H9 (cell line): Measurements from ENCODE around the gene CDK5R2. TPM values are rescaled to one million over a fixed set of nuclear protein-coding genes. Genes with fewer than 3 reads are reported as not detected.

Source experiments
- DNase-seq: peaks from one replicate; pipeline ENCODE4 v3.0.0-alpha.2; 2017
- H2AFZ ChIP-seq: one replicate; pipeline ENCODE4 v1.6.1; 2013; ENCODE audit warnings: mild to moderate bottlenecking, low read length, control low read depth, moderate library complexity
- H2AK5ac ChIP-seq: 2 replicates; pipeline ENCODE4 v1.6.1; 2013; ENCODE audit warnings: low read length, control low read depth, mixed read lengths; ENCODE audit not compliant: insufficient read length
- H2BK120ac ChIP-seq: one replicate; pipeline ENCODE4 v1.6.1; 2013; ENCODE audit warnings: low read depth, mild to moderate bottlenecking, low read length, control low read depth, inconsistent platforms; ENCODE audit not compliant: poor library complexity, severe bottlenecking
- H2BK12ac ChIP-seq: 2 replicates; pipeline ENCODE4 v1.6.1; 2013; ENCODE audit warnings: low read length, control low read depth, mixed read lengths, low read depth; ENCODE audit not compliant: insufficient read length
- H2BK15ac ChIP-seq: 2 replicates; pipeline ENCODE4 v1.6.1; 2013; ENCODE audit warnings: low read depth, low read length, control low read depth
- H2BK20ac ChIP-seq: one replicate; pipeline ENCODE4 v1.6.1; 2013; ENCODE audit warnings: low read depth, mild to moderate bottlenecking, low read length, control low read depth, inconsistent platforms; ENCODE audit not compliant: poor library complexity, severe bottlenecking
- H2BK5ac ChIP-seq: 2 replicates; pipeline ENCODE4 v1.6.1; 2013; ENCODE audit warnings: low read length, control low read depth, mixed read lengths; ENCODE audit not compliant: insufficient read length
- H3K14ac ChIP-seq: 2 replicates; pipeline ENCODE4 v1.6.1; 2013; ENCODE audit warnings: low read length, control low read depth; ENCODE audit not compliant: insufficient read depth
- H3K18ac ChIP-seq: 2 replicates; pipeline ENCODE4 v1.6.1; 2013; ENCODE audit warnings: low read depth, mild to moderate bottlenecking, mixed read lengths, low read length, control low read depth; ENCODE audit not compliant: insufficient read length
- H3K23ac ChIP-seq: 2 replicates; pipeline ENCODE4 v1.6.1; 2013; ENCODE audit warnings: low read length, control low read depth, mixed read lengths, low read depth; ENCODE audit not compliant: insufficient read length
- H3K23me2 ChIP-seq: 2 replicates; pipeline ENCODE4 v1.6.1; 2013; ENCODE audit warnings: low read depth, mild to moderate bottlenecking, mixed read lengths, low read length, control low read depth; ENCODE audit not compliant: insufficient read length, poor library complexity, severe bottlenecking
- H3K27ac ChIP-seq: 2 replicates; pipeline ENCODE4 v1.5.1; 2013; ENCODE audit warnings: low read length, control low read depth, mixed read lengths, low read depth; ENCODE audit not compliant: insufficient read length
- H3K27me3 ChIP-seq: 2 replicates; pipeline ENCODE4 v1.6.1; 2013; ENCODE audit warnings: low read length, control low read depth, inconsistent platforms; ENCODE audit not compliant: insufficient read depth
- H3K4ac ChIP-seq: 2 replicates; pipeline ENCODE4 v1.6.1; 2013; ENCODE audit warnings: low read depth, mild to moderate bottlenecking, control low read depth, inconsistent platforms, low read length, moderate library complexity
- H3K4me1 ChIP-seq: 2 replicates; pipeline ENCODE4 v1.6.1; 2013; ENCODE audit warnings: low read length, control low read depth, inconsistent platforms; ENCODE audit not compliant: insufficient read depth
- H3K4me2 ChIP-seq: 2 replicates; pipeline ENCODE4 v1.6.1; 2013; ENCODE audit warnings: low read length, control low read depth, mixed read lengths; ENCODE audit not compliant: insufficient read length, insufficient read depth
- H3K56ac ChIP-seq: 2 replicates; pipeline ENCODE4 v1.6.1; 2013; ENCODE audit warnings: low read depth, mild to moderate bottlenecking, mixed read lengths, low read length, control low read depth; ENCODE audit not compliant: insufficient read length
- H3K79me1 ChIP-seq: 2 replicates; pipeline ENCODE4 v1.6.1; 2013; ENCODE audit warnings: low read depth, mild to moderate bottlenecking, moderate library complexity, low read length, control low read depth, inconsistent platforms; ENCODE audit not compliant: insufficient read depth, poor library complexity, severe bottlenecking
- H3K79me2 ChIP-seq: 2 replicates; pipeline ENCODE4 v1.6.1; 2013; ENCODE audit warnings: low read length, control low read depth, inconsistent platforms; ENCODE audit not compliant: insufficient read depth
- H3K9ac ChIP-seq: 2 replicates; pipeline ENCODE4 v1.6.1; 2013; ENCODE audit warnings: low read length, control low read depth, mixed read lengths; ENCODE audit not compliant: insufficient read length; ENCODE audit errors: extremely low read depth
- H3K9me3 ChIP-seq: one replicate; pipeline ENCODE4 v1.6.1; 2013; ENCODE audit warnings: low read depth, low read length, inconsistent platforms; ENCODE audit not compliant: control insufficient read depth
- H3T11ph ChIP-seq: one replicate; pipeline ENCODE4 v1.6.1; 2013; ENCODE audit warnings: mild to moderate bottlenecking, low read length, control low read depth, inconsistent platforms
- H4K20me1 ChIP-seq: one replicate; pipeline ENCODE4 v1.6.1; 2013; ENCODE audit not compliant: control insufficient read depth, insufficient read length, insufficient read depth
- H4K5ac ChIP-seq: 2 replicates; pipeline ENCODE4 v1.6.1; 2013; ENCODE audit warnings: low read depth, mild to moderate bottlenecking, mixed read lengths, low read length, control low read depth; ENCODE audit not compliant: insufficient read length
- H4K8ac ChIP-seq: replicated peaks from 2 replicates; pipeline ENCODE4 v1.6.1; 2013; ENCODE audit warnings: low read length, control low read depth, mixed read lengths, low read depth; ENCODE audit not compliant: insufficient read length
- H4K91ac ChIP-seq: 2 replicates; pipeline ENCODE4 v1.6.1; 2013; ENCODE audit warnings: low read depth, mild to moderate bottlenecking, moderate library complexity, mixed read lengths, low read length, control low read depth; ENCODE audit not compliant: insufficient read length
- H3K27ac Mint-ChIP-seq, 3 experiments: 2 replicates in 2 of 3; 3 replicates in 1 of 3; pipeline ENCODE4 v1.8.0; 2020 to 2021; ENCODE audit warnings: mixed read lengths in 3 of 3, mild to moderate bottlenecking in 1 of 3, moderate library complexity in 1 of 3
- H3K27me3 Mint-ChIP-seq: 2 replicates; pipeline ENCODE4 v1.8.0; 2021; ENCODE audit warnings: low read depth, mild to moderate bottlenecking, moderate library complexity, mixed read lengths
- H3K36me3 Mint-ChIP-seq, 3 experiments: 2 replicates in 2 of 3; 3 replicates in 1 of 3; pipeline ENCODE4 v1.8.0; 2020 to 2021; ENCODE audit warnings: low read depth in 3 of 3, mixed read lengths in 3 of 3; ENCODE audit not compliant: insufficient read depth in 1 of 3
- H3K4me1 Mint-ChIP-seq, 2 experiments: 2 replicates each; pipeline ENCODE4 v1.8.0; 2020; ENCODE audit warnings: mixed read lengths in 2 of 2
- H3K4me3 Mint-ChIP-seq, 2 experiments: 2 replicates in 1 of 2; 3 replicates in 1 of 2; pipeline ENCODE4 v1.8.0; 2020 to 2021; ENCODE audit warnings: mild to moderate bottlenecking in 2 of 2, mixed read lengths in 2 of 2, moderate library complexity in 1 of 2
- H3K9me3 Mint-ChIP-seq, 2 experiments: 2 replicates in 1 of 2; 3 replicates in 1 of 2; pipeline ENCODE4 v1.8.0; 2020; ENCODE audit warnings: mild to moderate bottlenecking in 2 of 2, mixed read lengths in 2 of 2, moderate library complexity in 1 of 2
- CTCF ChIP-seq: fragments of 200-600 bp; sonication (generic); conservative IDR thresholded peaks from 3 replicates; pipeline ENCODE4 v1.8.0; 2021; ENCODE audit warnings: antibody characterized with exemption, mild to moderate bottlenecking
- WGBS: extraction: QIAGEN DNeasy Blood & Tissue Kit; methylation state at CpG from one replicate; pipeline ENCODE4 v1.1.7; 2013; ENCODE audit warnings: missing lambda C conversion rate, low lambda C conversion rate, mixed read lengths; ENCODE audit not compliant: insufficient read length; ENCODE audit errors: extremely low coverage; 5-methylcytosine and 5-hydroxymethylcytosine counted together
- total RNA-seq: library from RNA; stranded (reverse); gene quantifications from 2 replicates; pipeline ENCODE4 v1.2.1, GENCODE V29; 2021

CDK5R2 gene
- total RNA-seq, 1 experiment from 2014 or later: 0.26 TPM

- no peak for DNase-seq
- Histone ChIP-seq H3T11ph (no peak overlapping the region), H4K20me1 (no peaks in the 10 kb centered on the region), H2AFZ (no peak overlapping the region), H3K9ac (no peak overlapping the region), H3K4me1 (peaks cover 9% of the 10 kb centered on the region; the same call in 1 of the 2 replicates), H2BK15ac (no peak overlapping the region), H3K23me2 (no peaks in the 10 kb centered on the region), H3K9me3 (no peaks in the 10 kb centered on the region), H3K79me1 (no peaks in the 10 kb centered on the region), H3K27ac (no peak overlapping the region), H3K14ac (no peak overlapping the region), H3K4ac (no peak overlapping the region), H4K8ac (no peak overlapping the region), H3K79me2 (no peaks in the 10 kb centered on the region), H2BK12ac (no peak overlapping the region), H3K4me2 (no peak overlapping the region), H3K18ac (no peak overlapping the region), H2BK20ac (no peak overlapping the region), H3K56ac (no peak overlapping the region), H2AK5ac (no peak overlapping the region), H2BK5ac (no peak overlapping the region), H2BK120ac (no peak overlapping the region), H4K91ac (no peak overlapping the region), H3K27me3 (peaks cover 95% of the 10 kb centered on the region), H3K23ac (no peak overlapping the region), H4K5ac (no peak overlapping the region)
- Mint-ChIP-seq H3K4me3 (no peak overlapping the region), H3K27ac (no peak overlapping the region), H3K36me3 (no peaks in the 10 kb centered on the region; a peak in 1 of 7 replicates), H3K4me1 (peaks cover 29 to 43% of the 10 kb centered on the region in 2 experiments), H3K27me3 (peaks cover 99% of the 10 kb centered on the region), H3K9me3 (peaks cover 0 to 10% of the 10 kb centered on the region in 2 experiments; a peak in 3 of 5 replicates)
- TF ChIP-seq CTCF: no peak
- WGBS: no CpG with 5 or more reads among the region's 4 CpGs
Measured at GRCh38 chr2:218996937-218997336, 37.5 kb downstream of the CDK5R2 start.
